HL-60 (cell line): Measurements from ENCODE around the gene ADAMTS15.

Experiments used
- DNase-seq, 2 experiments: peaks; one replicate each; pipeline ENCODE4 v3.0.0-alpha.2; 2010 to 2020; ENCODE audit warnings: low read depth in 1 of 2, low spot score in 1 of 2
- H3K27ac ChIP-seq: fragments of 250-450 bp; sonication (Bioruptor Pico); replicated peaks from 2 replicates; pipeline ENCODE4 v1.5.1; 2020; ENCODE audit warnings: mild to moderate bottlenecking, moderate library complexity
- H3K27me3 ChIP-seq: fragments of 250-450 bp; sonication (Bioruptor Pico); 2 replicates; pipeline ENCODE4 v1.5.1; 2021; ENCODE audit warnings: mild to moderate bottlenecking, moderate library complexity; ENCODE audit not compliant: insufficient read depth, poor library complexity, severe bottlenecking
- H3K4me3 ChIP-seq: replicated peaks from 2 replicates; pipeline ENCODE4 v1.5.1; 2011; ENCODE audit warnings: mild to moderate bottlenecking, control low read depth, low read length; ENCODE audit not compliant: insufficient read depth
- GABPA ChIP-seq: IDR thresholded peaks from 2 replicates; pipeline ENCODE4 v1.6.1; 2012; ENCODE audit warnings: low read depth
- POLR2AphosphoS5 ChIP-seq: IDR thresholded peaks from 2 replicates; pipeline ENCODE4 v1.6.1; 2012; ENCODE audit warnings: low read depth
- SPI1 ChIP-seq: IDR thresholded peaks from 2 replicates; pipeline ENCODE4 v1.6.1; 2012; ENCODE audit warnings: low read depth, mild to moderate bottlenecking, borderline replicate concordance
- TF ChIP-seq, protein P1 (sequence below): IDR thresholded peaks from one replicate; pipeline ENCODE4 v1.5.1; 2011; ENCODE audit warnings: low read length, control low read depth, inconsistent platforms; ENCODE audit not compliant: insufficient read depth
- TF ChIP-seq, protein P2 (sequence below): IDR thresholded peaks from 2 replicates; pipeline ENCODE4 v1.6.1; 2012; ENCODE audit warnings: low read depth; ENCODE audit not compliant: insufficient replicate concordance

The ADAMTS15 gene

DNA sequence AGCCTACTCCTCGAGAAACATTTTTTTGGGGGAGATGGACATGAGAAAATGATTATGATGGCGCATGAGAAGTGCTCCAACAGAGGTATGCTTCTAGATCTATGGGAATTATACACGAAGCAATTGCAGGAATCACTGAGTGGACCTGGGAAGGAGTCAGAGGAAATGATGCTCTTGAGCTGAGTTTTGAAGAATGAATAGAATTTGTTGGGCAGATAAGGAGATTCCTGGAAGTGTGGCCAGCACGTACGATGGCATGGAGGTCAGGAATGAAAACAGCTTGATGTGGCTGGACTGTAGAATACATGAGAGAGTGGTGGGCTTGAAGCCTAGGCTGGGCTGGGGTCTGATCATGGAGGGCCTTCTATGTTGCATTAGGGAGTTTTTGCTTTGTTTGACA is 31.7 kb downstream of the ADAMTS15 start:
- no peak for DNase-seq
- Histone ChIP-seq H3K4me3 (no peak overlapping the region), H3K27ac (no peak overlapping the region), H3K27me3 (no peaks in the 10 kb centered on the region)
- TF ChIP-seq POLR2AphosphoS5, result no peak
- no peak for TF ChIP-seq GABPA
- TF ChIP-seq SPI1, result no peak
- TF ChIP-seq, protein P1, sequence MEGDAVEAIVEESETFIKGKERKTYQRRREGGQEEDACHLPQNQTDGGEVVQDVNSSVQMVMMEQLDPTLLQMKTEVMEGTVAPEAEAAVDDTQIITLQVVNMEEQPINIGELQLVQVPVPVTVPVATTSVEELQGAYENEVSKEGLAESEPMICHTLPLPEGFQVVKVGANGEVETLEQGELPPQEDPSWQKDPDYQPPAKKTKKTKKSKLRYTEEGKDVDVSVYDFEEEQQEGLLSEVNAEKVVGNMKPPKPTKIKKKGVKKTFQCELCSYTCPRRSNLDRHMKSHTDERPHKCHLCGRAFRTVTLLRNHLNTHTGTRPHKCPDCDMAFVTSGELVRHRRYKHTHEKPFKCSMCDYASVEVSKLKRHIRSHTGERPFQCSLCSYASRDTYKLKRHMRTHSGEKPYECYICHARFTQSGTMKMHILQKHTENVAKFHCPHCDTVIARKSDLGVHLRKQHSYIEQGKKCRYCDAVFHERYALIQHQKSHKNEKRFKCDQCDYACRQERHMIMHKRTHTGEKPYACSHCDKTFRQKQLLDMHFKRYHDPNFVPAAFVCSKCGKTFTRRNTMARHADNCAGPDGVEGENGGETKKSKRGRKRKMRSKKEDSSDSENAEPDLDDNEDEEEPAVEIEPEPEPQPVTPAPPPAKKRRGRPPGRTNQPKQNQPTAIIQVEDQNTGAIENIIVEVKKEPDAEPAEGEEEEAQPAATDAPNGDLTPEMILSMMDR, result no peak
- TF ChIP-seq, protein P2, sequence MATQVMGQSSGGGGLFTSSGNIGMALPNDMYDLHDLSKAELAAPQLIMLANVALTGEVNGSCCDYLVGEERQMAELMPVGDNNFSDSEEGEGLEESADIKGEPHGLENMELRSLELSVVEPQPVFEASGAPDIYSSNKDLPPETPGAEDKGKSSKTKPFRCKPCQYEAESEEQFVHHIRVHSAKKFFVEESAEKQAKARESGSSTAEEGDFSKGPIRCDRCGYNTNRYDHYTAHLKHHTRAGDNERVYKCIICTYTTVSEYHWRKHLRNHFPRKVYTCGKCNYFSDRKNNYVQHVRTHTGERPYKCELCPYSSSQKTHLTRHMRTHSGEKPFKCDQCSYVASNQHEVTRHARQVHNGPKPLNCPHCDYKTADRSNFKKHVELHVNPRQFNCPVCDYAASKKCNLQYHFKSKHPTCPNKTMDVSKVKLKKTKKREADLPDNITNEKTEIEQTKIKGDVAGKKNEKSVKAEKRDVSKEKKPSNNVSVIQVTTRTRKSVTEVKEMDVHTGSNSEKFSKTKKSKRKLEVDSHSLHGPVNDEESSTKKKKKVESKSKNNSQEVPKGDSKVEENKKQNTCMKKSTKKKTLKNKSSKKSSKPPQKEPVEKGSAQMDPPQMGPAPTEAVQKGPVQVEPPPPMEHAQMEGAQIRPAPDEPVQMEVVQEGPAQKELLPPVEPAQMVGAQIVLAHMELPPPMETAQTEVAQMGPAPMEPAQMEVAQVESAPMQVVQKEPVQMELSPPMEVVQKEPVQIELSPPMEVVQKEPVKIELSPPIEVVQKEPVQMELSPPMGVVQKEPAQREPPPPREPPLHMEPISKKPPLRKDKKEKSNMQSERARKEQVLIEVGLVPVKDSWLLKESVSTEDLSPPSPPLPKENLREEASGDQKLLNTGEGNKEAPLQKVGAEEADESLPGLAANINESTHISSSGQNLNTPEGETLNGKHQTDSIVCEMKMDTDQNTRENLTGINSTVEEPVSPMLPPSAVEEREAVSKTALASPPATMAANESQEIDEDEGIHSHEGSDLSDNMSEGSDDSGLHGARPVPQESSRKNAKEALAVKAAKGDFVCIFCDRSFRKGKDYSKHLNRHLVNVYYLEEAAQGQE, result no peak

DNA sequence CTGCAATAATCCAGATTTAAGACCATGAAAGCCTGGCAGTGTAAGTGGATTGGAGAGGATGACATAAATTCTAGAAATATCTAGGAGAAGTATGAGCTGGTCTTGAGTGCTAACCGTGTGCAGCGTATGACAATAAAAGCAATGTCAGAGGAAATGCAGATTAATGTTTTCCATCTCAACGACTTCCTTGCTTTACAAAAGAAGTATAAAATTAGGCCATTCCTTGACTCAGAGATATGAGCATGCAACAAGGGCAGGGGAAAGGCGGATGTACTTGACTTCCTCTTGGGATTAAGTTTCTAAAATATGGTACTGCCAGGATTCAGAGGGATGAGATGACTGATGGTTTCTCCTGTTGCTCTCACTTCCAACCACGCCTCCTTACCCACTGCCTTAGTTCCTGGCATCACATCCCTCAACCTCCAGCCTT is 32.3 kb downstream of the ADAMTS15 start:
- Histone ChIP-seq H3K4me3 (no peak overlapping the region), H3K27ac (no peak overlapping the region), H3K27me3 (no peaks in the 10 kb centered on the region)
- TF ChIP-seq POLR2AphosphoS5 (no peak), GABPA (no peak), SPI1 (no peak)
- TF ChIP-seq, protein P1, result no peak
- TF ChIP-seq, protein P2, result no peak
- no peak for DNase-seq

DNA sequence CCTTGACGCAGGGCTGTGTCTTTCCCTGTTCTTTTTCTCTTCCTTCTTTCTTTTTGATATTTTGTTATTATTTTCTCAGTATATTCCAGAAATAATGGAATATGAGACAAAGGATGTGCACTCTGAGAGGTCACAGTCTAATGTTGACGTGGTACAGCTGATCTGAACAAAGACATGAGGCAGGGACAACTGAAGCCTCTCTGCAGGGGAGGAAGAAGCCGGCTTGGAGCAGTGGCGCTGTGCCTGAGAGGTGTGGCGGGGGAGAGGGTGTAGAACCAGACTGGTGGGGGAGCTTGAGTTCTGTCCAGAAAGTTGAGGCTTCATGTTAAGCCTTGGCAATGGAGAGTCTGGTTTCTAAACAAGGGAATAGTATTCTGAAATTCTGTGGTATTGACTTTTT is 34.7 kb downstream of the ADAMTS15 start:
- no peak overlapping the region for H3K4me3 ChIP-seq
- no peak overlapping the region for H3K27ac ChIP-seq
- DNase-seq, result no peak
- no peaks in the 10 kb centered on the region for H3K27me3 ChIP-seq
- TF ChIP-seq GABPA (no peak), SPI1 (no peak), POLR2AphosphoS5 (no peak)
- TF ChIP-seq, protein P2, result no peak
- TF ChIP-seq, protein P1, result no peak
